PC-3 (cell line): ENCODE measurements around the gene BRWD1.

ENCODE experiments used
- CTCF ChIP-seq: fragments of 300-600 bp; sonication (generic); conservative IDR thresholded peaks from 2 replicates; pipeline ENCODE4 v1.5.1; 2017; ENCODE audit warnings: antibody characterized with exemption, low read depth, mild to moderate bottlenecking, low read length
- EZH2 ChIP-seq: fragments of 300-600 bp; sonication (generic); IDR thresholded peaks from one replicate; pipeline ENCODE4 v1.6.1; 2017; ENCODE audit warnings: antibody characterized with exemption, mild to moderate bottlenecking, low read length; ENCODE audit not compliant: unreplicated experiment
- EZH2phosphoT487 ChIP-seq: fragments of 300-600 bp; sonication (generic); IDR thresholded peaks from 2 replicates; pipeline ENCODE4 v1.6.1; 2018; ENCODE audit warnings: mild to moderate bottlenecking, antibody characterized with exemption, low read length, borderline replicate concordance

DNA sequence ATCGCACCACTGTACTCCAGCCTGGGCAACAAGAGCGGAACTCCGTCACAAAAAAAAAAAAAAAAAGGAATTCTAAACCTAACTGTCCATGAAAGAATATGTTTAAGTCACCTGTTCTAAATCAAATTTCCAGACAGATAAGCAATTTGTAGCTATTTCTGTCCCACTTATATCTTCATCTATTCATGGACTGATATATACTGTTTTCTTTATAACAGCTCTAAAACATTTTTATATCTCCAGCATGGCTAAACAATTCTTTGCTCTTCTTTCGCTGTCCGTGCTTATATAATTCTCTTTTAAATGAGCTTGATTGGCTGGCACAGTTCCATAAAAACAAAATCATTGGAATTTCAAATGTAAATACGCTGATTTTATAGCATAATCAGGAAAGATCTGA is 30.5 kb downstream of the BRWD1 start:
- no peak for TF ChIP-seq CTCF
- no peak for TF ChIP-seq EZH2phosphoT487
- no peak for TF ChIP-seq EZH2
